Stimulated activated CD4-positive, alpha-beta T cell treated with anti-CD3 and anti-CD28 coated beads, Interleukin-4, amount 100 ng/mL, for 24 hours (primary cell): Measurements from ENCODE around the gene DHRS7.
A peak's percentile ranks its signal among the peaks of the same experiment; 100 is the strongest.

Source experiments
- DNase-seq: peaks from one replicate; pipeline ENCODE4 v3.0.0-alpha.2; 2020

Gene DHRS7, protein sequence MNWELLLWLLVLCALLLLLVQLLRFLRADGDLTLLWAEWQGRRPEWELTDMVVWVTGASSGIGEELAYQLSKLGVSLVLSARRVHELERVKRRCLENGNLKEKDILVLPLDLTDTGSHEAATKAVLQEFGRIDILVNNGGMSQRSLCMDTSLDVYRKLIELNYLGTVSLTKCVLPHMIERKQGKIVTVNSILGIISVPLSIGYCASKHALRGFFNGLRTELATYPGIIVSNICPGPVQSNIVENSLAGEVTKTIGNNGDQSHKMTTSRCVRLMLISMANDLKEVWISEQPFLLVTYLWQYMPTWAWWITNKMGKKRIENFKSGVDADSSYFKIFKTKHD

DNA sequence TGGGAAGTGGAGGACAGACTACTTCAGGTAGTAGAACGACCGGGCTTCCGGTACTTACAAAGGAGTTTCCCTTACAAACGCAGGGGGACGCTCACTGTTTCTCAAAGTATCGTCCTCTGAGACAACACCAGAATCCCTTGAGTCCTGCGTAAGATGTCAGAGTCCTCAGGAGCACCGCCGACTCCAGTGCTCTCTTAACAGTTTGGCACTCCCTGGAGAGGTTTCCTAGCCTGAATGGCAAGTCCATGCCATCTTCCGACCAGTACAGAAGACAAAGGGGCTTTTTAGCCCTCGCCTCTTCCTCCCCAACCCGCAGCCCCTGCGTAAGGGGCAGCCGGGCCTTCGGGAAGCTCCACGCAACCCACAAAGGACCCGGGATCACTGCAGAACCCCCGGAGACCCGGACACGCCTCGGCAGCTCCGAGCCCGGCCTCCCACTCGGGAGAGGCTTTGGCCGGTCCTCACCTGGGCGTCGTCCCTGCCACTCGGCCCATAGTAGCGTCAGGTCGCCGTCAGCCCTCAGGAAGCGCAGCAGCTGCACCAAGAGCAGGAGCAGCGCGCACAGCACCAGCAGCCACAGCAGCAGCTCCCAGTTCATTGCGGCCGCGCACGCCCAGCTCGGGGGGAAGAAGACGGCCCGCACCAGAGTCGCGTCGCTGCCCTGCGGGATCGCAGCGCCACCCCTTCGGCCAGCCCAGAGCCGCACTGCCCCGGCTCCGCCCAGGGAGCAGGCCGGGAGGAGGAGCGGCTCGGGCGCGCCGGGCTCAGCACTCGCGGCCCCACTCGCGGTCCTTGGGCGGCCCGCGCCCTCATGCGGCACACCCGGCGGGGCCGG, at the start of gene DHRS7:
Gene DHRS7, minus strand, starts transcription at position 687 of the 835 bp plus-strand sequence. Its CDS starts 89 bp downstream, at position 598.
- DNase-seq, result peak; percentile 67

DNA sequence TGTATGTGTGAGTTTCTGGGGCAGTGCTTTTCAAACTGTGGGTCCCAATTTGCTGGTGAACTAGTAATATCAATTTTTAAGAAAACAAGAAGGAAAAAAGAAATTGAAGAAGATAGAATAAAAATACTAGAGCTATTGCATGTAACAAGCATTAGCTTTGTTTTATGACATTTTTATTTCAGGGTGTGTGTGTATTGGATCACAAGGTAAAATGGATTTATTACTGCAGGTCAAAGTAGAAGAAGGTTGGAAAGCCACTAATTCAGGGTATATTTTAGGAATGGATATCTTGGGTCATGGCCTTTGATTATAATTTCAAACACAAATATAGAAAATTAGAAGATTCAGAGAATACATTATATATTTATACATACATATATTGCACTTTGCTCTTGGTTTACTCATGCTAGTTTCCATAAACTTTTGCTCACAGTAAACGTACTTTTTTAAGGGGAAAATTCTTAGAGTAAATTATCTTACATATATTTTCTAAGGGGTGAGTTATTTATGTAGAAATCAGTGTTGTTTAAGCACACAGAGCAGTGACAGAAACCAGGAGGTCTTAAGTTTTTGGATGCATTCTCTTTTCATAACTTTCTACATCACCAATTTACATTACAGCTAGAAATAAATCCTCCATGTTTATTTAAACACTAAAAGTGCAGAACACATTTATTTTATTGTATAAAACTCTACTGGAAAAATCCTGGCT, 49.4 kb upstream of the DHRS7 start:
- DNase-seq, result no peak

DNA sequence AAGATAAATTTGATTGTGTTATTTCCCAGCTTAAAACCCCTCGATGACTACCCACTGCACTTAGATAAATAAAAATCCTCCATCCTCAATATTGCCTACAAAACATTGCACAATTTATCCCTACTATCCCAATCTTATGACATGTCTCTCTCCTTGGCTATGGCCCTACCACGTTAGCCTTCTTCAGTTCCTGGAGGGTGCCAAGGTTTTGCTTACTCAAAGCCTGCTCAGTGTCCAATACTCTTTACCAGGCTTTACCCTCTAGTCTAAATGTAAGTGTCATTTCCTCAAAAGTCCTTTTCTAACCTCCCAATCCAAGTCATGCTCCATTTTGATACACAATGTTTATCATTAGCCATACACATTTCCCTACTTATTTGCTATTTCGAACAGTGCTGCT, 48.8 kb upstream of the DHRS7 start:
- DNase-seq, result no peak

DNA sequence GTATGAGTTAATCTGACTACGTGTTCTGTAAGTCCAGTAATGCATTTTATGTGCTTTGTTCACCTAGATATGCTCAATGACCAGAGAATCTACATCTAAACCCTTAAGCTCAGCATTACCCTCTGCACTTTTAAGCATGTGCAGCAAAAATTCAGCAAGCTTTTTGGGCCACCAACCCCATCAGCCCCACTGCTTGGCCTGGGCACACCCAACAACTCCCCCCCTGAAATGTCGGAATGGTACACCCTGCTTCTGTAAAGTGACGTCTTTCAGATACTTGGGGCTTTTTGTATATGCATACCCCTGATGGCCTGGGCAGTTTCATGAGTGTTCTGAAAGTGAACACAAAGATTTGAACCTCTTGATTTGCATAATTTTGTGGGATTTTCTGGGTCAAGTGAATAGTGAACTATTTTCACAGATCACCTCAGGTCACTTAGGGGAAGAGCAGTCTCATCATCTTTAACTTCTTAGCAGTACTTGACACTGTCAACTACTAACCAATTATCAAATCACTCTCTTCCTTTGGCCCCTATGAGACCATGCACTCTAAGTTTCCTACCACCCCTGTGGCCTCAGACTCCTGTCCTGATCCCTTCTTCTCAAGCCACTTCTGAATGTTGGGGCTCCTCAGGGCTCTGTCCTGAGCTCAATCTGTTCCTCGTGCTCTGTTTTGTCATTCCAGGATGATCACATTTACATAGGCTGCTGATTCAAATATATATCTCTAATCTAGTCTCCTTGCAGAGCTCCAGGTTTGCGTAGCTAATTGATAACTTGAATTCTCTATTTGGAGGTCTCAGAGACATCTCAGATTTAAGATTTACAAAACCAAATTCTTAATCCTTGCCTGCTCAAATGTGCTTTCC, 47.5 kb upstream of the DHRS7 start:
- DNase-seq, result no peak

DNA sequence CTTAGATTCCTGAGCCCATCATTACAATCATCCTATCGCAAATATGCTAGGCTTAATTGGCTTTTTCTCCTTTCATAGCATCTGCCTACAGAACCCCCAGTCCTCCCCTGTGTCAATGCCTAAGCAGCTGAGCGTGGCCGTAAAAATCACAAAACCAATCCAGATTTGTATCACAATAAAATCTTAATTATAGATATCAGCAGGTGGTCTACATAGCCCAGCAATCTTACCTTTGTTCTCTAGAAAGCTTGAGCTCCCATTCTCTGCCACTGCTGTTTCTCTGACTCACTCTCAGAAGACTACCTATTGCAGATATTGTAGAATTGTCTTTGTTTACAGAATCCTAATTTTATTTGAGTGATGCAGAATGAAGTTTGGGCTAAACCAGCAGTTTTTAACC, 46.0 kb upstream of the DHRS7 start:
- no peak for DNase-seq

DNA sequence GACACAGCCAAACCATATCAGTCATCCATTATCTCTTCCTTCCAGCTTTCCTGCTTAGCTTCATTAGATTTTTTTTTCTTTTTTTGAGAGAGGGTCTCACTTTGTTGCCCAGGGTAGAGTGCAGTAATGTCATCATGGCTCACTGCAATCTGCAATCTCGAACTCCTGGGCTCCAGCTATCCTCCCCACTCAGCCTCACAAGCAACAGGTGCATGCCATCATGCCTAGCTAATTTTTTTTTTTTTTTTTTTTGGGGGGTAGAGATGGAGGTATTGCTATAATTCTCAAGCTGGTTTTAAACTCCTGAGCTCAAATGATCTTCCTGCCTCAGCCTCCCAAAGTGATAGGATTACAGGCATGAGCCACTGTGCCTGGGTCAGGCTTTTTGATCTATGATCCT, 45.5 kb upstream of the DHRS7 start:
- no peak for DNase-seq

DNA sequence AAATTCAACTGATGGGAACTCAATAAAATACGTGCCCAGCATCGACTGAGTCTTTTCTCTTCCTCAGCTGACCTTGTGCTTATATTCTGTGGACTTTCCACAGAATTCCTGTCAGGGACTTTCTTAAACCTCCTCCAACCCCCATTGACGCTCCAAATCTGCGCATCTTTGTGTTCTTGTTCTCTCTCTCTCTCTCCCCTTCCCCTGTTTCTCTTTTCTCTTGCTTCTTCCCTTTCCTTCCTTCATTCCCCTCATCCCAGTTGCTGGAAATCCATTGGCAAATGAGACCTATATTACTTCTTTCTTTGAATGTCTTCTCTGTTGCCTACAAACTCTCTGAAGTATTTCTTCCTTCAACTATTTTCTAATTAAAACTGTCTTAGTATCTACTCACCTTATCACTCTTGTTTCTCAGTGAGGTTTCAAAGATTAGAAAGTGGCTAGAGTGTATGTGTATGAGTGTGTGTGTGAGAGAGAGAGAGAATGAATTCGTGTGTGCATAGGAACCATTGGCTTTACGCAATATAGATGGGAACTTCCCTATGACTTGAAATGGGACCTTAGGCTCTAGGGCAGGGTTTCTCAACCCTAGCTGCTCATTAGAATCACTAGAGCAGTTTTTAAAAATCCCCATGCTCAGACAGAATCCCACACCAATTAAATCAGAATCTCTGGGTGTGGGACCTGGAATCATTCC, 41.8 kb upstream of the DHRS7 start:
- DNase-seq, result no peak

DNA sequence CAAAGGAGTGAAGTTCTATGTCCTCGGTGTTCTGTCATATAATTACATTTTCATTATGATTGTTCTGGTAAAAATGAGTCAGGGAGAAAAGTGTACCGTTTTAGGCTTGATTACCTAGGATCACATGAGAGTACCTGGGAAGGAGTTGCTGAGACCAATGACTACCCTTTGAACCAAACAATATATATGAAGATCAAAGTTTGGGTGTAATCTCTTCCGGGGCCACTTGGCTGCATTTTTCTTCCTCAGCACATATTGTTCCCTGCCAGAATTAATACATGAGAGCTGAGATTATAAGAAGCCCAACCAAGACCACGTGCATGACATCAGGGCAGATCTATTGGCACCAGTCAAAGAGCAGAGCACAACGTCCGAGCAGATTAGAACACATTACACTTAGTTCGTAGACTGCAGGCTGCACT, 41.1 kb upstream of the DHRS7 start:
- DNase-seq, result no peak

DNA sequence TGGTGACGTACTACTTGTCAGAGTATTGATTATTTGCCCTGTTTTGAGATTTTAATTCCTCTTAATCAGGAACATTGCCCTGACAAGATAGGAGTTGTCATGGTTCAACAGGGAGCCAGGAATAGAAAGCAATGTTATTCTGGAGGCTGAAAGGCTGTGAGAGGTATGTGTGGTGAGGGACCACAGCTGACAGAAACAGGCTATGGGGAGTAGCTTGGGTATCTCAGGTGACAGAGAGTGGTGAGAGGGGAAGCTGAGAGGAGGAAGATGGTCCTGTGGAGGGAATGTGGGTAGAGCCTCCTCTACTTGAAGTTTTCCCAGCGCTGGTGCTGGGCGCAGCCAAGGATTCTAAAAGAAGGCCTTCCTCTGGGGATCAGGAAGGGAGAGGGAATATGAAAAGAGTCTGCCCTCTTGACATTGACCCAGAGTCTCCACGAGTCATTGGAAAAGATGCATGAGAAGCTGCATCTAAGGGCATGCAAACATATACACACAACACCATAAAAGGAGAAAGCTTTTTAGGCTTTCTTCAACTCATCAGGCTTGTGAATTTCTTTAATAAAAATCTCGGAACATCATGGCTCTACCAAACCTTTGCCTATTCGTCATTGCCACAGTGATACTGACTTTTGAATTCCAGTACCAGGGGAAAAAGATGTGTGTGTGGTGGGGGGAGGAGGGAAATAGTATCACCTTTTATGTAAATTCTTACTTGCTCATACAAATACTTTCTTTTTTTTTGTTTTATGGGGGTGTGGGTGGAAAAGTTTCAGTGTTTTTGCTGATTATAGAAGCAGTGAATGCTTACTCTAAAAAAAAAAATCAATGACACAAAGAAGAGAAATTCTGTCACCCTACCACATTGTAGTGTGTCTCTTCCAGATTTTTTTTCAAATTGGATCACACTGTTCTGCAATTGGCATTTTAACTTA, 39.9 kb upstream of the DHRS7 start:
- no peak for DNase-seq

DNA sequence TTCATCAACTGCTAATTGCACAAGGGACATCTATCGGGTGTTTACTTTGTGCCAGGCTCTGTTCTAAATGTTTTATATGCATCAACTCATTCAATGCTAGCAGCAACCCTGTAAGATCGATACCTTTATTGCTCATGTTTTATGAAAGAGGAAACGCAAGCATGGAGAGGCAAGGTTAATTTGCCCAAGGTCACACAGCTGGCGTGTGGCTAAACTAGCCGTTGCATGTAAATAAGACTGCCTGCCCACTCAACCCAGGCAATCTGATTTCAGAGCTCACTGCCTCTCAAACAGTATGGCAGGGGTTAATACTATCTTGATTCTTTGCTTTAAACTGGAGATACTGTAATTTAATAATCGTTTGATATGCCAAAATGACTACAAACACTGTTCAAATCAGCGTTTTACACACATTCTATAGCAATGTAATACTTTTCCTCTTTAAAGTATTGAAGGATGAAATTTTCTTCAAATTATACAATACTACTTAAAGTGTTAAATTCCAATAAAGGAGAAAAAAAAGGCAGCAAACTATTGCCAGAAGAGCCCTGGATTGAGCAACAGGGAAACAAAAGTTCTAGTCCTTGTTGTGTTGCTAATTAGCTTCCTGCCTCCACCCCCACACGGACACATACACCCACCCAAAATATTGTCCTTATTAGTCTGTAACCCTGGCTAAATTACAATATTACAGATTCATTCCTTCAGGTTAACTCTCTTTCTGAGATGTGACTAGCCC, 39.1 kb upstream of the DHRS7 start:
- no peak for DNase-seq

DNA sequence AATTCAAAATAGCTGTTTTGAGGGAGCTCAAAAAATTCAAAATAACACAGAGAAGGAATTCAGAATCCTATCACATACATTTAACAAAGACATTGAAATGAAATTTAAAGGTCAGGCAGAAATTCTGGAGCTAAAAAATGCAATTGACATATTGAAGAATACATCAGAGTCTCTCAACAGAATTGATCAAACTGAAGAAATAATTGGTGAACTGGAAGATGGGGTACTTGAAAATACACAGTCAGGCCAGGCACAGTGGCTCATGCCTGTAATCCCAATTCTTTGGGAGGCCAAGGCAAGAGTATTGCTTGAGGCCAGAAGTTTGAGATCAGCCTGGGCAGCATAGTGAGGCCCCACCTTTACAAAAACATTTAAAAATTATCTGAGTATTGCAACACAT, 34.1 kb upstream of the DHRS7 start:
- no peak for DNase-seq

DNA sequence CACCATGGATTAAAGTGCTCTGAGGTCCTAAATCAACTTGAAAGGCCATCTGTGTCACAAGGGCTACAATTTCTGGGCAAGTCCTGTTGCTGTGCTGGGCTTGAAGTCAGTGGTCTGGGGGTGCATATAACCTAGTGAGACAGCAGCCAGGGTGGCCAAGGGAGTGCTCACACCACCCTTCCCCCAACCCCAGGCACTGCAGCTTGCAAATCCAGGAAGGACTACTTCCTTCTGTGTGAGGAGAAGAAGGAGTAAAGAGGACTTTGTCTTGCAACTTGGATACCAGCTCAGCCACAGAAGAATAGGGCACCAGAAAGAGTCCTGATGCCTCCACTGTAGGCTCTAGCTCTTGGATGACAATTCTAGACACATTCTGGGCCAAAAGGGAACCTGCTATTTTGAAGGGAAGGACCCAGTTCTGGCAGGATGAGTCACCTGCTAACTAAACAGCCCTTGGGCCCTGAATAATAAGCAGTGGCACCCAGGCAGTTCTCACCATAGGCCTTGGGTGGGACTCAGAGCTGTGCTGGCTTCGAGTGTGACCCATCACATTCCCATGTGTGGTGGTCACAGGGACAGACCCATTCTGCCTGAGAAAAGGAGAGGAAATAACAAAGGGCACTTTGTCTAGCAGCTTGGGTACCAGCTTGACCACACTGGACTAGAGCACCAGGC, 32.6 kb upstream of the DHRS7 start:
- DNase-seq, result no peak

DNA sequence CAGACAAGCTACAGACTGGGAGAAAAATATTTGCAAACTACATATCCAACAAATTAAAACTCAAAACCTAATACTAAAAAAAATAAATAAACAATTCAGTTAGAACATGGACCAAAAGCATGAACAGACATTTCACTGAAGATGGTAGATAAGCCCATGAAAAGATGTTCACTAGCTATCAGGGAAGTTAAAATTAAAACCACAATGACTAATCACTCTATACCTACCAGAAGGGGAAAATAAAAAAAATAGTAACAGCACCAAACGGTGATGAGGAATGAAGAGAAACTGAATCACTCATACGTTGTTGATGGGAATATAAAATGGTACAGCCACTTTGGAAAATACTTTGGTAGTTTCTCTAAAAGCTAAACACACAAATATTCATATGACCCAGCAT, 31.1 kb upstream of the DHRS7 start:
- no peak for DNase-seq

DNA sequence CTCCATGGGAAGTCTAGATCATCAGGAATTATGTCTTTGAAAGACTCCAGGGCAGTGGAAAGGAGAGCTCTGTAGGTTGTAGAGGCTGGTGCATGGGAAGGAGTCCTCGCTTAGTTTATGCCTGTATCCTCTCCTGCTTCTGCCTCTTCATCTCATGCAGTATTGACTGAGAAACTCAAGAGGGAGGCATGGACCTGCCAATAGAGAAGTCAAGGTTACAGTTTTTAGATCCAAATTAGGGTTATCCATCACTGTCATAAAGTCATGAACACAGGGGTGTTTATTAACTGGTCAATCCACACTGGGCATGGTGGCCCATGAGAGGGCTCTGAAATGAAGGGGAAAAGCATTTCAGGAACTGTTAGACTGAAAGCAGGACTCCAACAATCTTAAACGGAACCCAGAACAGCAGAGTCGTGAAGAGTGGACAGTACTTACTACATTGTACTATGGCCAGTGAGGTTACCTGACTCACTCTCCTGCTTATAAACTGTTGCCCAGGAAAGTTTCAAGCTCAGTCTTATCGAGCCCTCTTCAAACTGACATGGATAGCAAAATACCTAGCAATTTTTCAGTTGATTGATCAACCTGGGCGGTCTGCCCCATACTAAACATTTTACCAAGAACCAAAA, 30.1 kb upstream of the DHRS7 start:
- no peak for DNase-seq

DNA sequence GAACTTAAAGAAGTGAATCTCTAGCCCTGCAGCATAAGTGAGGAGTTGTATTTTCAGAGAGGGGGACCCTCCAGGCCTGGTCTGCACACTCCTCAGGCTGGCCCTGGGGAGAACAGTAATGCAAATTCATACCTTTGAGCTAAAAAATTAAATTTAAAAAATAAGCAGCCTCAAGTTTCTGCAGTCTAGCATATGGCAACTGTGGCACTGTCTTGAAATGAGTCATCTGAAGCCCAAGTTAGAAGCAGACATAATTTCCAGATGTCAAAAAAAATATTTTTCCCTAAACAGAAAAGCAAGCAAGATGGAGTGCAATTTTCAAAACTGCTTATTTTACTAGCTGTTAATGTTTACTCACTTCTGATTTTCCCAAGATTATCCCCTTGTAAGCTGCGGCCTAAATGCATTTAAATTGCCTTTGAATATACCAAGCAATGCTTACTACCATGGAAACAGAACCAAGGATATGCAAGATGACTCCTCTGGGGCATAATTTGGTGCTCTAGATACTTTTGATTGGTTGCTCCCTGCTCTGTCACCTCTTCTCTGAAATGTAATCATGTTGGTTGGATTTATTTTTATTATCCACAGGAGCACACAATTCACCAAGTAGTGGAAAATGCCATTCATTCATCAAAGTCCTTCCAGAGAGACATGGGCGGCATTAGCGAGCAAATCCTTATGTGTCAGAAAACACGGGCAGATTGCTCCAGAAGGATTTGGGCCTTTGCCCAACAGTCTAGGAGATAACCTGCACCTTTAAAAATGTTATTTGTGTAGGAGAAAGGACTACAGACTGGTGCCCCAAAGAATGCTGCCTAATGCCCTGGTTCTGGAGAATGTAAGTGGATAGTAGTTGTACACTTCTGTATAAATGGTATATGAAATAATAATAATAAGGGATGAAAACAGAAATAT, 25.0 kb upstream of the DHRS7 start:
- DNase-seq, result no peak

DNA sequence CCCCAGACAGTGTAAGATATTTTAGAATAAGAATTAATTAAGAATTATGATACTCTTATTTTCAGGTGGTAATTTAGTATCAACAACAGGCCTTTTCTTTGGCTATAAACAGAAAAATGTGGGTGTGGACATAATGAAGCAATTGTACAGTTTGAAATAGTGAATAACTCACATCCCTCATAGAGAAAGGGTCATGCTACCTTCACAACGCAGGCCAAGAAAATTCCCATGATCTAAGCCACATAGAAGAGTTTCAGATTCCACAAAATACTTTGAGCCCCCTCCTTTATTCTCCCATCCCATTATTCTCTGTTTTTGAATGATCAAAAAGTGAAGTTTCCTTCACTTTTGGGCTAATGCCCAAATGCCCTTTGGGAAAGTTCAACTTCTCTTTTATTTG, 23.5 kb upstream of the DHRS7 start:
- DNase-seq, result no peak

DNA sequence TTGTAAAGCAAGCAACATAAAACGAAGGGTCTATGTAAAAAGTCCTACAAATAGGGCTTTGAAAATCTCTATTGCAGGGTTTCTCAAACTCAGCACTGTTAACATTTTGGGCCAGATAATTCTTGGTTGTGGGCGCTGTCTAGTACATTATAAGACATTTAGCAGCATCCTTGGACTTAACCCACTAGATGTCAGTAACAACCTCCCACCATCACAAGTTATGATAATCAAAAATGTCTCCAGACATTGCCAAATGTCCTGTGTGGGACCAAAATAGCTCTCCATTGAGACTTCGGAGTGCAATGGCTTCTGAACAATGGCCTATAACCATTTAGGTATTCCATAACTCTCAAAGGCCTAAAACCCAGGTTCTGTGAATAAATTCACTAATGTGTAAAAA, 22.9 kb upstream of the DHRS7 start:
- no peak for DNase-seq
